ENCODE data around the gene DNAJC1.

DNAJC1 gene

GRCh38 chr10:21935439-21936023 is 68.0 kb downstream of the DNAJC1 start:
- TF ChIP-seq, protein P1, sequence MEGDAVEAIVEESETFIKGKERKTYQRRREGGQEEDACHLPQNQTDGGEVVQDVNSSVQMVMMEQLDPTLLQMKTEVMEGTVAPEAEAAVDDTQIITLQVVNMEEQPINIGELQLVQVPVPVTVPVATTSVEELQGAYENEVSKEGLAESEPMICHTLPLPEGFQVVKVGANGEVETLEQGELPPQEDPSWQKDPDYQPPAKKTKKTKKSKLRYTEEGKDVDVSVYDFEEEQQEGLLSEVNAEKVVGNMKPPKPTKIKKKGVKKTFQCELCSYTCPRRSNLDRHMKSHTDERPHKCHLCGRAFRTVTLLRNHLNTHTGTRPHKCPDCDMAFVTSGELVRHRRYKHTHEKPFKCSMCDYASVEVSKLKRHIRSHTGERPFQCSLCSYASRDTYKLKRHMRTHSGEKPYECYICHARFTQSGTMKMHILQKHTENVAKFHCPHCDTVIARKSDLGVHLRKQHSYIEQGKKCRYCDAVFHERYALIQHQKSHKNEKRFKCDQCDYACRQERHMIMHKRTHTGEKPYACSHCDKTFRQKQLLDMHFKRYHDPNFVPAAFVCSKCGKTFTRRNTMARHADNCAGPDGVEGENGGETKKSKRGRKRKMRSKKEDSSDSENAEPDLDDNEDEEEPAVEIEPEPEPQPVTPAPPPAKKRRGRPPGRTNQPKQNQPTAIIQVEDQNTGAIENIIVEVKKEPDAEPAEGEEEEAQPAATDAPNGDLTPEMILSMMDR (IDR thresholded peaks at IDR 0.05; ENCODE audit: extremely low read depth, missing control alignments), result no peak
- DNase-seq (ENCODE audit: low spot score), result no peak

- TF ChIP-seq, protein P1 (IDR thresholded peaks at IDR 0.05; ENCODE audit: extremely low read depth, missing control alignments), result no peak
- no peak for DNase-seq (ENCODE audit: low spot score)
Observed at GRCh38 chr10:21934307-21934706, 69.2 kb downstream of the DNAJC1 start.

- TF ChIP-seq, protein P1 (IDR thresholded peaks at IDR 0.05; ENCODE audit: extremely low read depth, missing control alignments), result no peak
- DNase-seq (ENCODE audit: low spot score), result no peak
Observed at GRCh38 chr10:21929070-21929469, 74.5 kb downstream of the DNAJC1 start.

DNA sequence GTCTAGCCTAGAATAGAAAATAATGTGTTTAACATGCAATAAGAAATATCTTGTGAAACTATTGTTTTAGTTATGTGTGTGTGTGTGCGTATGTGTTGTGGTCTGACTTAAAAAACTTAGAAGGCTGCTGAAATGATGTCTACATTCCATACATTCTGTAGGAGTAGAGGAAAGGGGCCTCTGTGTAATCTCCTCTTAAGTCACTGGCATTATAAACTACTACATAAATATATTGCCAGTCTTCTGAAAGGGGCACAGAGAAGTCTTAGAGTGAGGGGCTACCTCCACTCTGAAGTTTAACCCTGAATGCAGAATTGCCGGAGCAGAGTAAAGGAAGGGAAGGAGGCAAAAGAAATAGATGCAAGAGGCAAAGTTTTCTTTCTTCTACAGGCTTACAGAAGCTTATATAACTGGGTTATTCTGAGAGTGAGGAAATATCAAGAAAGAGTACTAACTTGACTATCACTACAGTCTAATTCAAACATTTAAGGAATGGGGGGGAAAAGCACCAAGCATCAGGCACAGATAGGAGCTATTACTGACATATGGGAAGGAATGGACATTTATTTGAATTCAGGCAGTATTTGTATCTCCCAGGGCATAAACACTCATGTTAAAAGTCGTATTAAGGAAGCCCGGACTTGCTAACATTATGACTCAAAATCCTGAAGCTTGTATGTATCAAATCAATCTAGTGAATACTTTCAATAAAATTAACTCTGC is 75.7 kb downstream of the DNAJC1 start:
- no peak for DNase-seq (ENCODE audit: low spot score)
- TF ChIP-seq, protein P1 (IDR thresholded peaks at IDR 0.05; ENCODE audit: extremely low read depth, missing control alignments), result no peak

DNA sequence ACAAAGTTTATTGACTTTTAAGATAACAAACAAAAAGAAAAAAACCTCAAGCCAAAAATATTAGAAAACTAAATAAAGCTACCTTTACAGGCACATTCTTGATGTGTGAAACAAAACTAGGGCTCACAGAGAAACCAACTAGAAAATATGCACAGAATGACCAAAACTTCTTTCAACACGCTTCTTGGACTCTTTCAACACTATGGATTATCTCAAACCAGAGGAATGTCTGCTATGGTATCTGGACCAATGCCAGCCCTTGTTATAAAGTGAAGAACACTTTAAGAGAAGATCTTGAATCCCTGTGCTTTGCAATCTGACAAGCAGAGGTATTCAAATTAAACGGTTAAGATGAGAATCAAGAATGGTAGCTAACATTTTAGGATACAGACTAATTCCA is 76.6 kb downstream of the DNAJC1 start:
- no peak for DNase-seq (ENCODE audit: low spot score)
- TF ChIP-seq, protein P1 (IDR thresholded peaks at IDR 0.05; ENCODE audit: extremely low read depth, missing control alignments), result no peak

DNA sequence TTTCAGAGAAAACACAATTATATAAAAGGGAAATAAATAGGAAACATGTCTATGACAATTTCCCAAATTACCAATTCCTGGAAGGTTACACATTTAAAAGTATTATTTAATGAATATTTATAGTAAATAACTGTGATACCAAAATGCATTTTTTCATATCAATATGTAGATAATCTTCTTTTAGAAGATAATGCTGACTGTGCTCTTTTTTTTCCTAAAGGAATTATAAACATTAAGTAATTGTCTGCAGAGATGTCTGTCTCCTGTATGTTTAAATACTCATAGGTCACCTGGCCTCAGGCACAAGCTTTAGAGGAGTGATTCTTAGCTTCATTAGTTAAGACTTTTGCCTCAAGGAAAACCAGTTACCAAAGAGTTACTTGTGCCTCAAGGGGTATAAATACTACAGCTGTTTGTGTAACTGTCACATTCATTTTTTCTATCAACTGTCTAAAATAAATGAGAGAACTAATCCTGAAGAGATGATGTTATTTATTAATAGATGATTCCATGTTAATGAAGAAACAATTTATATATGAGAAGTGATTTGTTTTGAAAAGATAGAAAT is 77.1 kb downstream of the DNAJC1 start:
- TF ChIP-seq, protein P1 (IDR thresholded peaks at IDR 0.05; ENCODE audit: extremely low read depth, missing control alignments), result no peak
- no peak for DNase-seq (ENCODE audit: low spot score)

DNA sequence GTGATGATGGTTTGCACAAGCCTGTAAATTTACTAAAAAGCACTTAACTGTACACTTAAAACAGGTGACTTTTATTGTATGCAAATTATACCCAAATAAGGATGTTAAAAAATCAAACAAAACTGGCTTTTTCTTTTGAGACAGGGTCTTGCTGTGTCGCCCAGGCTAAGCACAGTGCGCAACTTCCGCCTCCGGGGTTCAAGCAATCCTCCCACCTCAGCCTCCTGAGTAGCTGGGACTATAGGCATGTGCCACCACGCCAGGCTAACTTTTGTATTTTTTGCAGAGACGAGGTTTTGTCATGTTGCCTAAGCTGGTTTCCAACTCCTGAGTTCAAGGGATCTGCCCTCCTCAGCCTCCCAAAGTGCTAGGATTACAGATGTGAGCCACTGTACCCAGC is 77.7 kb downstream of the DNAJC1 start:
- no peak for DNase-seq (ENCODE audit: low spot score)
- TF ChIP-seq, protein P1 (IDR thresholded peaks at IDR 0.05; ENCODE audit: extremely low read depth, missing control alignments), result no peak
